Stomach (tissue), 4 donors: ENCODE data around the gene TIMM44.

ENCODE experiments used
- CTCF ChIP-seq, 7 experiments: fragments of 450-650 bp in 4 of 7; fragments of 200-600 bp in 3 of 7; sonication (generic) in 3 of 7; IDR thresholded peaks; one replicate each; pipeline ENCODE4 v1.5.1; 2016 to 2019; ENCODE audit warnings: antibody characterized with exemption in 7 of 7, control low read depth in 2 of 7, mild to moderate bottlenecking in 1 of 7
- POLR2A ChIP-seq, 4 donors: fragments of 450-650 bp; IDR thresholded peaks; one replicate each; pipeline ENCODE4 v1.6.1; 2016; ENCODE audit warnings: antibody characterized with exemption in 4 of 4, control low read depth in 2 of 4, mild to moderate bottlenecking in 1 of 4, moderate library complexity in 1 of 4

- TF ChIP-seq CTCF (IDR thresholded peaks at IDR 0.05) (no peak), POLR2A (IDR thresholded peaks at IDR 0.05) (no peak)
Measured at GRCh38 chr19:7904074-7905020, 39.1 kb downstream of the TIMM44 start.
